Muscle layer of colon (tissue), 2 donors: Measurements from ENCODE around the gene UTP14A.
A peak's percentile ranks its signal among the peaks of the same experiment; 100 is the strongest.
"Not testable (repeated sequence)": the region's sequence is repeated elsewhere in the genome, so short reads cannot be mapped to it uniquely, and the experiment has no call there.

Experiments used
- H3K27ac ChIP-seq: one replicate; pipeline ENCODE4 v1.7.0; 2013; ENCODE audit warnings: low read depth, mild to moderate bottlenecking, low read length, moderate library complexity
- H3K27me3 ChIP-seq, 2 donors: one replicate each; pipeline ENCODE4 v1.7.0; 2013; ENCODE audit warnings: low read length in 2 of 2, mild to moderate bottlenecking in 2 of 2; ENCODE audit not compliant: insufficient read depth in 2 of 2, control insufficient read depth in 1 of 2
- H3K36me3 ChIP-seq: one replicate; pipeline ENCODE4 v1.7.0; 2013; ENCODE audit warnings: mild to moderate bottlenecking, low read length; ENCODE audit not compliant: insufficient read depth
- H3K4me1 ChIP-seq: one replicate; pipeline ENCODE4 v1.7.0; 2013; ENCODE audit warnings: mild to moderate bottlenecking, low read length; ENCODE audit not compliant: insufficient read depth
- H3K4me3 ChIP-seq, 2 donors: one replicate each; pipeline ENCODE4 v1.7.0; 2013; ENCODE audit warnings: low read length in 2 of 2, low read depth in 1 of 2, mild to moderate bottlenecking in 1 of 2, moderate library complexity in 1 of 2
- H3K9ac ChIP-seq: one replicate; pipeline ENCODE4 v1.7.0; 2013; ENCODE audit warnings: low read length
- H3K9me3 ChIP-seq: one replicate; pipeline ENCODE4 v1.7.0; 2013; ENCODE audit warnings: mild to moderate bottlenecking, low read length
- donor health status: abdominal sarcoma.
- donor health status: Adenocarcinoma of cecum.

The UTP14A gene, protein sequence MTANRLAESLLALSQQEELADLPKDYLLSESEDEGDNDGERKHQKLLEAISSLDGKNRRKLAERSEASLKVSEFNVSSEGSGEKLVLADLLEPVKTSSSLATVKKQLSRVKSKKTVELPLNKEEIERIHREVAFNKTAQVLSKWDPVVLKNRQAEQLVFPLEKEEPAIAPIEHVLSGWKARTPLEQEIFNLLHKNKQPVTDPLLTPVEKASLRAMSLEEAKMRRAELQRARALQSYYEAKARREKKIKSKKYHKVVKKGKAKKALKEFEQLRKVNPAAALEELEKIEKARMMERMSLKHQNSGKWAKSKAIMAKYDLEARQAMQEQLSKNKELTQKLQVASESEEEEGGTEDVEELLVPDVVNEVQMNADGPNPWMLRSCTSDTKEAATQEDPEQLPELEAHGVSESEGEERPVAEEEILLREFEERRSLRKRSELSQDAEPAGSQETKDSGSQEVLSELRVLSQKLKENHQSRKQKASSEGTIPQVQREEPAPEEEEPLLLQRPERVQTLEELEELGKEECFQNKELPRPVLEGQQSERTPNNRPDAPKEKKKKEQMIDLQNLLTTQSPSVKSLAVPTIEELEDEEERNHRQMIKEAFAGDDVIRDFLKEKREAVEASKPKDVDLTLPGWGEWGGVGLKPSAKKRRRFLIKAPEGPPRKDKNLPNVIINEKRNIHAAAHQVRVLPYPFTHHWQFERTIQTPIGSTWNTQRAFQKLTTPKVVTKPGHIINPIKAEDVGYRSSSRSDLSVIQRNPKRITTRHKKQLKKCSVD

DNA sequence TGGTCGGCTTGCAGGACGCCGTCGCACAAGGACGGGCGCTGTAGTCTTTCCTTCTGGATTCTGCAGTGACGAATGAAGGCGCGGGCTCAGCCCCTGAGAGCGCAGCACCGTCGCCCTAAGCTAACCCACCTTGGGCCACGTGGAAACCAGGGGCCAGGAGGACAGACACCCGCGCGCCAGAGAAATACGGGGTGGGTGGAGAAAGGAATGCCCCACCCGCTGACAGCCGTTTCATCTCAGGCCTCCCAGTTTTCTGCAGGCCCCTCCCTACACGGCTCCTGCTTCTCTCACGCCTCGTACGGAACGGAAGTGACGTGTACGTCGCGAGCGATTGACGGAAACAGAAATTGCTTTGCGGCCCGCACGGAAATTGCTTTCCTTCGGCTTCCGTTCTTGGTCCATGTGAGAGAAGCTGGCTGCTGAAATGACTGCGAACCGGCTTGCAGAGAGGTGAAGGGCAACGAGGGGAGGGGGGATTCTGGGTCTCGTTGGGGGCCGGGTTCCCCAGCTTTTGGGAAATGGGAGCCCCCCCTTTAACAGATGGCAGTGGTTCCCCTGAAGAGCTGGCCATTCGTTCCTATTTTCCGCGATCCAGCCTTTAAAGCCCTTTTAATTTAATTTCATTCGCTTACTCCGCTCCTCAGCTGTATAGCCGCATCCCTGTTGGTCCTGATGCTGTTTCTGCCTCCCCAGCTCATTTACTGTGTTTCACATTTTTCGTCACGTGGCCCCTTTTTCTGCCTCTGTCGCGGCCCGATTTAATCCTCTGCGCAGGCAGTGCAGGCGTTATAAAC is at the start of gene UTP14A:
Gene UTP14A, plus strand, starts transcription at position 378 of the 794 bp plus-strand sequence. Its CDS starts 47 bp downstream, at position 425.
- Histone ChIP-seq H3K27me3 (no peaks in the 10 kb centered on the region), H3K9ac (peak within 1 kb of the TSS; percentile 39), H3K4me3 (peak within 1 kb of the TSS; percentile 66 to 73), H3K9me3 (no peaks in the 10 kb centered on the region), H3K4me1 (peaks cover 4% of the 10 kb centered on the region), H3K27ac (peak within 1 kb of the TSS; percentile 82), H3K36me3 (peaks cover 13% of the 10 kb centered on the region)

DNA sequence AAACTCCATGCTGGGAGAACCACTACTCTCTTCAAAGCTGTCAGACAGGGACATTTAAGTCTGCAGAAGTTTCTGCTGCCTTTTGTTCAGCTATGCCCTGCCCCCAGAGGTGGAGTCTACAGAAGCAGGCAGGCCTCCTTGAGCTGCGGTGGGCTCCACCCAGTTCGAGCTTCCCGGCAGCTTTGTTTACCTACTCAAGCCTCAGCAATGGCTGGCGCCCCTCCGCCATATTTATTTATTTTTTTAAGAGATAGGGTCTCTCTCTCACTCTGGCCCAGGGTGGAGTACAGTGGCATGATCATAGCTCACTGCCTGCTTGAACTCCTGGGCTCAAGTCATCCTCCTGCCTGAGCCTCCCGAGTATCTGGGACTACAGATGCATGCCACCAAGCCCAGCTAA is 46.8 kb upstream of the UTP14A start:
- H3K4me3 ChIP-seq, H3K36me3 ChIP-seq, H3K27ac ChIP-seq, H3K9ac ChIP-seq, H3K4me1 ChIP-seq, H3K9me3 ChIP-seq, H3K27me3 ChIP-seq: not testable (repeated sequence)

DNA sequence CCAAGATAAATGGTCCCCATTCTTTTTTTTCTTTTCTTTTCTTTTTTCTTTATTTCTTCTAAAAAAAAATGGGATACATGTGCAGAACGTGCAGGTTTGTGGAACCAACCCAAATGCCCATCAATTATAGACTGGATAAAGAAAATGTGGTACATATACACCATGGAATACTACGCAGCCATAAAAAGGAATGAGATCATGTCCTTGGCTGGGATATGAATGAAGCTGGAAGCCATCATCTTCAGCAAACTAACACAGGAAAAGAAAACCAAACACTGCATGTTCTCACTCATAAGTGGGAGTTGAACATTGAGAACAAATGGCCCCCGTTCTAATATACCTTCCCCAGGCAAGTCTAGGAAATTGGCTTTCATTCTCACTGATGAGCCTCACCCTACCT is 39.6 kb upstream of the UTP14A start:
- H3K4me1 ChIP-seq, H3K9ac ChIP-seq, H3K9me3 ChIP-seq, H3K27me3 ChIP-seq, H3K27ac ChIP-seq, H3K4me3 ChIP-seq, H3K36me3 ChIP-seq: not testable (repeated sequence)

DNA sequence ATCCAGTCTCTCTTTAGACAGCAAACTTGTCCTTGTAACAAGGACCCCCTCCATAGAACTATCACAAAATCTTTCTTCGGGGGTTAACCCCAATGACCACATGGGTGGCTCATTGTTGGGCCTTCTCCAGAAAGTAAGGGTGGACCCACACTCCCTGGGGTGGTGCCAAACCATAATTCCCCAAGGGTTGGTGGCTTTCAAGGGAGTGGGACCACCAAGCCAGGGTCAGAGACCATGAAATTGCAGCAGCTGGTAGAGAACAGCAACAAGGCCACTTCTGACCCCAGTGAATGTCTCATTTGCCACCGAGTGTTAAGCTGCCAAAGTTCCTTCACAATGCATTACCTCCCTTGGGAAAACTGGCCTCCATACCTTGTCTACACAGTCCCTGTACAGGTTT is 33.4 kb upstream of the UTP14A start:
- Histone ChIP-seq H3K27ac (no peak overlapping the region), H3K9ac (no peak overlapping the region), H3K9me3 (no peaks in the 10 kb centered on the region), H3K27me3 (no peaks in the 10 kb centered on the region), H3K4me1 (no peaks in the 10 kb centered on the region), H3K36me3 (no peaks in the 10 kb centered on the region), H3K4me3 (no peak overlapping the region)

DNA sequence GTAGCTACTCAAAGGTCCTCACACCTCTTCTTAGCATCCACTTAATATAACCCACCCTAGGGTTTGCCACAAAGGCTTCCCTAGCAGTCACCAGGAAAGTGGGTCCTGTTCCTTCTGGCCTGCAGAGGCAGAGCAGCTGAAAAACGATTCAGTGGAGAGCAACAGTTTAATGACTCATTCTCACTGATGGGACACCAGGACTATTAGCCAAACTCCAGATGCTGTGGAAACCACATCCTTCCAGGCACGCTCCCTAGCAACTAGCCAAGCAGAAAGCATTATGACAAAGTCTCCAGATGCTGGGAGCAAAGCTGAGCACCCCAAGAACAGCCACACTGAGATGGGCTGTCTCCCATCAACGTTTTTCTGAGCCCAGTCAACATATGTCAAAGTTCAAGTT is 30.3 kb upstream of the UTP14A start:
- Histone ChIP-seq H3K27ac (no peak overlapping the region), H3K9ac (no peak overlapping the region), H3K4me1 (no peaks in the 10 kb centered on the region), H3K36me3 (no peaks in the 10 kb centered on the region), H3K9me3 (no peaks in the 10 kb centered on the region), H3K4me3 (no peak overlapping the region), H3K27me3 (no peaks in the 10 kb centered on the region)

DNA sequence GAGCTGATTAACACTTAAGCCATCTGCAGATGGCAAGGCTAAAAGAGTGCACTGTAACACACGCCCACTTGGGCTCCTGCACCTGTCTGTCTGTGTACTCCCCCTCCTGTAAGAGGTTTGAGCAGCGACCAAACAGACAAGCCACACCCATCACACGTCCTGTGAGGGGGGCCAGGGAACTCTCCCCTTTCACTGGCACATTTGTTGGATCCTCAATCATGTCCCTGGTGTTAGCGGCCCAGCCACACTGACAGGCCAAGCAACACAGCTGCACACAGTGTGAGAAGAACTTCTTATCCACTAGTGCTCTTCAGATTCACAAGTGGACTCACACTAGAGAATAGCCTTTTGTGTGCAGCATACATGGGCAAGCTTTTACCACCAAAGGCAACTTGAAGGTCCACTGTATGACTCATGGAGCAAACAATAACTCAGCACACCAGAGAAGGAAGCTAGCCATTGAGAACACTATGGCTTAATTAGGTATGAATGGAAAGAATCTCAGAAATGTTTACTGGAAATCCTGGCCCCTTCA is 29.1 kb upstream of the UTP14A start:
- Histone ChIP-seq H3K36me3 (no peaks in the 10 kb centered on the region), H3K27me3 (no peaks in the 10 kb centered on the region), H3K27ac (no peak overlapping the region), H3K9me3 (no peaks in the 10 kb centered on the region), H3K4me1 (no peaks in the 10 kb centered on the region), H3K9ac (no peak overlapping the region), H3K4me3 (no peak overlapping the region)

DNA sequence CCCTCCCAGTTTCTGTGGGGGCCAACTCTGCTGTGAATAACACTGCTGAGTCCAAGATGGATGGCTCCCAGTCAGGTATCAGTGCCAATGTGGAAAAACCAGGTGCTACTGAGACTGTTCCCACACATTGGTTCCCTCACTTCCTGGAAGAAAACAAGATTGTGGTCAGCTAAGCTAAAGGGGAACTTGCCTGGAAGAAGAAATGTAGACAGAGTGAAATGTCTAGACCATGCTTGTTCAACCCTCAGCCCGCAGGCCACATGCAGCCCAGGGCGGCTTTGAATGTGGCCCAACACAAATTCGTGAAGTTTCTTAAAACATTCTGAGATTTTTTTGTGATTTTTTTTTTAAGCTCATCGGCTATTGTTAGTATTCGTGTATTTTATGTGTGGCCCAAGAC is 28.6 kb upstream of the UTP14A start:
- Histone ChIP-seq H3K27ac (no peak overlapping the region), H3K9me3 (no peaks in the 10 kb centered on the region), H3K36me3 (no peaks in the 10 kb centered on the region), H3K27me3 (no peaks in the 10 kb centered on the region), H3K4me1 (no peaks in the 10 kb centered on the region), H3K4me3 (no peak overlapping the region), H3K9ac (no peak overlapping the region)

DNA sequence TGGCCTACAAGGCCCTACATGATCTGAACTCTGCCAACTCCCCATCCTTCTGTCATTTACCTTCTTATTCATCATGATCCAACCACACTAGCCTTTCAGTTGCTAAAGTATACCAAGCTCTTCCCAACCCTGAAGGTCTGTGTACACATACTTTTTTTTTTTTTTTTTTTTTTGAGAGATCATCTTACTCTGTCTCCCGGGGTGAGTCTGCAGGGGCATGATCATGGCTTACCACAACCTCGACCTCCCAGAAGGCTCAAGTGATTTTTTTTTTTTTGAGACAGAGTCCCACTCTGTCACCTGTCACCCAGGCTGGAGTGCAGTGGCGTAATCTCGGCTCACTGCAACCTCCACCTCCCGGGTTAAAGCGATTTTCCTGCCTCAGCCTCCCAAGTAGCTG is 5.9 kb upstream of the UTP14A start:
- H3K27ac ChIP-seq, result no peak overlapping the region
- H3K4me1 ChIP-seq, result no peaks in the 10 kb centered on the region
- no peak overlapping the region for H3K9ac ChIP-seq
- H3K27me3 ChIP-seq, result no peaks in the 10 kb centered on the region
- no peaks in the 10 kb centered on the region for H3K9me3 ChIP-seq
- H3K36me3 ChIP-seq, result no peaks in the 10 kb centered on the region
- no peak overlapping the region for H3K4me3 ChIP-seq

DNA sequence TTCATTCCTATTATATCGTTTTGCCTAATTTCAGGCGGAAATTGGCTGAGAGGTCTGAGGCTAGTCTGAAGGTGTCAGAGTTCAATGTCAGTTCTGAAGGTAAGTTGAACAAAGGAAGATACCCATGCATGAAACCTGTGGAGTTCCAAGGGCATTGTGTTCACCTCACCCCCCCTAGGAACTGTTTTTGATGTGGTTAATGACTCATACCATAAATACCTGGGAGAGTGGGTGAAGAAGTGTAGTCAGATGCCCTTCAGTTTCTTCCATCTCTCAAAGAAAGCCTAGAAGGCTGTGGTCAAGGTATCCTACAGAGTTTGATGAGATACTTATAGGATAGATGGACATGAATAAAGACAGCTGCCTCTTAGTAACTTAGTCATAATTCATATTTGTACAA is 2.7 kb downstream of the UTP14A start:
- Histone ChIP-seq H3K9me3 (no peaks in the 10 kb centered on the region), H3K27ac (no peak overlapping the region), H3K36me3 (peaks cover 13% of the 10 kb centered on the region)

DNA sequence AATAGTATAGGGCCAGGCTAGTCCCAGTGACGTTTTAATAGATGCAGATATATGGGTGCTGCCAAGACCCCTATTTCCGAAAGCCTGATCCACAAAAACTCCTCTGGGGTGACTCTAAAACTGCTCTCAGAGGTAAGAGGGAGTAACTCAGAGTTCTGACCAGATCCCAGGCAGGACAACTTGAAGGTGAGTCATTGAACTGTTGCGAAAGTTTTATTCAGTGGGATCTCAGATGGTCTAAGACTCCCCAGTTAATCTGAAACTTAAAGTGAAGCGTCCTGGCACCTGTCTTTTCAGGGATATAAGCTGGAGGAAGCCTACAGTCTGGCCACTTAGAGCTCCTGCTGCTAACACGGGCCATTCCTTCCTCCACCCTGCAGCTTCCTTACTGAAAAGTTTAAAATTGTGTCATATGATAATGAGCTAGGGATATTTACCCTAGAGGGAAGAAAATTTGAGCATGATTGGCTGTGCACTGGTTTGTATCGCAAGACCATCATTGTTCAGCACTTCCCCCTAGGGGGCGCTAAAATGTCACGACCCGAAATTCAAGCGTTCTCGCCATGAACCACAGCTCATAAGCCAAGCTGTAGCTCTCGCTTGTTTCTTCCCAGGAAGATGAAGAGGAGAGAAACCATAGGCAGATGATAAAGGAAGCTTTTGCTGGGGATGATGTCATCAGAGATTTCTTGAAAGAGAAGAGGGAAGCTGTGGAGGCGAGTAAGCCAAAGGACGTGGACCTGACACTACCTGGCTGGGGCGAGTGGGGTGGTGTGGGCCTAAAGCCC is 19.5 kb downstream of the UTP14A start:
- Histone ChIP-seq H3K4me1 (peaks cover 5% of the 10 kb centered on the region), H3K36me3 (peaks cover 26% of the 10 kb centered on the region), H3K4me3 (no peak overlapping the region), H3K27ac (no peak overlapping the region), H3K9ac (no peak overlapping the region), H3K9me3 (no peaks in the 10 kb centered on the region), H3K27me3 (no peaks in the 10 kb centered on the region)

More for the DNA sequence above, 2.7 kb downstream of the UTP14A start:
- H3K4me3 ChIP-seq, result no peak overlapping the region
- no peaks in the 10 kb centered on the region for H3K27me3 ChIP-seq
- peaks cover 4% of the 10 kb centered on the region for H3K4me1 ChIP-seq
- H3K9ac ChIP-seq, result no peak overlapping the region
